ENCODE results near the gene VPS9D1. TPM values are rescaled to one million over a fixed set of nuclear protein-coding genes. Genes with fewer than 3 reads are reported as not detected.
"Not testable (repeated sequence)": the region's sequence is repeated elsewhere in the genome, so short reads cannot be mapped to it uniquely, and the experiment has no call there.

VPS9D1 gene
- total RNA-seq, 1 donor from 2014 or later = 16.9 TPM

- no peak for DNase-seq (ENCODE audit: extremely low read depth, low read depth, low spot score)
Measured at GRCh38 chr16:89710709-89711564, 9.8 kb downstream of the VPS9D1 start.

GRCh38 chr16:89709716-89710432 lies 10.8 kb downstream of the VPS9D1 start:
- no peak for DNase-seq (ENCODE audit: extremely low read depth, low read depth, low spot score)

- DNase-seq (ENCODE audit: extremely low read depth, low read depth, low spot score) = no peak
Measured at GRCh38 chr16:89709166-89709565, 11.5 kb downstream of the VPS9D1 start.

GRCh38 chr16:89708481-89708931 lies 12.2 kb downstream of the VPS9D1 start:
- no peak for DNase-seq (ENCODE audit: extremely low read depth, low read depth, low spot score)

- DNase-seq (ENCODE audit: extremely low read depth, low read depth, low spot score) = no peak
Measured at GRCh38 chr16:89707695-89708094, 13.0 kb downstream of the VPS9D1 start.

- DNase-seq (ENCODE audit: extremely low read depth, low read depth, low spot score) = no peak
Measured at GRCh38 chr16:89706518-89707260, 14.0 kb downstream of the VPS9D1 start.

- no peak for DNase-seq (ENCODE audit: extremely low read depth, low read depth, low spot score)
Measured at GRCh38 chr16:89705006-89705405, 15.7 kb downstream of the VPS9D1 start.

GRCh38 chr16:89704281-89704680 lies 16.4 kb downstream of the VPS9D1 start:
- DNase-seq (ENCODE audit: extremely low read depth, low read depth, low spot score) = no peak

- DNase-seq (ENCODE audit: extremely low read depth, low read depth, low spot score) = no peak
Measured at GRCh38 chr16:89701425-89702406, 19.0 kb downstream of the VPS9D1 start, which contains the start of gene SPATA2L. Gene SPATA2L, minus strand, starts transcription at chr16:89701705. Its CDS starts 473 bp downstream, at chr16:89701232.

- no peak for DNase-seq (ENCODE audit: extremely low read depth, low read depth, low spot score)
Measured at GRCh38 chr16:89700649-89701424, 19.9 kb downstream of the VPS9D1 start.

GRCh38 chr16:89700100-89700648 lies 20.5 kb downstream of the VPS9D1 start:
- peak; percentile 68 for DNase-seq (ENCODE audit: extremely low read depth, low read depth, low spot score)

- DNase-seq (ENCODE audit: extremely low read depth, low read depth, low spot score) = not testable (repeated sequence)
Measured at GRCh38 chr16:89699629-89700099, 21.0 kb downstream of the VPS9D1 start.

GRCh38 chr16:89698717-89699116 lies 22.0 kb downstream of the VPS9D1 start:
- not testable (repeated sequence) for DNase-seq (ENCODE audit: extremely low read depth, low read depth, low spot score)

- no peak for DNase-seq (ENCODE audit: extremely low read depth, low read depth, low spot score)
Measured at GRCh38 chr16:89697616-89698331, 22.9 kb downstream of the VPS9D1 start.

- no peak for DNase-seq (ENCODE audit: extremely low read depth, low read depth, low spot score)
Measured at GRCh38 chr16:89697161-89697615, 23.5 kb downstream of the VPS9D1 start.

- DNase-seq (ENCODE audit: extremely low read depth, low read depth, low spot score) = no peak
Measured at GRCh38 chr16:89696670-89697128, 24.0 kb downstream of the VPS9D1 start.

GRCh38 chr16:89695875-89696669 lies 24.6 kb downstream of the VPS9D1 start:
- no peak for DNase-seq (ENCODE audit: extremely low read depth, low read depth, low spot score)

All from glomerular endothelial cell (primary cell).